ENCODE measurements around the gene HHIPL2. TPM values are rescaled to one million over a fixed set of nuclear protein-coding genes. Genes with fewer than 3 reads are reported as not detected.
A peak's percentile ranks its signal among the peaks of the same experiment; 100 is the strongest.
"Not testable (repeated sequence)": the region's sequence is repeated elsewhere in the genome, so short reads cannot be mapped to it uniquely, and the experiment has no call there.

Gene HHIPL2
- total RNA-seq, 2 experiments from 2014 or later, result 0.14 to 0.37 TPM

GRCh38 chr1:222479567-222479966 lies 68.3 kb downstream of the HHIPL2 start:
- H3K27ac Mint-ChIP-seq; H3K4me1 Mint-ChIP-seq; H3K9me3 Mint-ChIP-seq (ENCODE audit: low read depth); intact Hi-C loops (cut with DNase I, micrococcal nuclease); POLR2A ChIA-PET; DNase-seq; H3K4me3 Mint-ChIP-seq; ATAC-seq; H3K36me3 Mint-ChIP-seq (ENCODE audit: low read depth); CTCF ChIA-PET; H3K27me3 Mint-ChIP-seq: not testable (repeated sequence)

- ATAC-seq; POLR2A ChIA-PET; H3K9me3 Mint-ChIP-seq (ENCODE audit: low read depth); H3K4me3 Mint-ChIP-seq; H3K4me1 Mint-ChIP-seq; DNase-seq; CTCF ChIA-PET; intact Hi-C loops (cut with DNase I, micrococcal nuclease); H3K27me3 Mint-ChIP-seq; H3K36me3 Mint-ChIP-seq (ENCODE audit: low read depth): not testable (repeated sequence)
- peak overlapping the region; percentile 25 for H3K27ac Mint-ChIP-seq
Measured at GRCh38 chr1:222476436-222476835, 71.5 kb downstream of the HHIPL2 start.

GRCh38 chr1:222473717-222474116 lies 74.2 kb downstream of the HHIPL2 start:
- H3K27me3 Mint-ChIP-seq; H3K4me3 Mint-ChIP-seq; intact Hi-C loops (cut with DNase I, micrococcal nuclease): not testable (repeated sequence)

GRCh38 chr1:222472776-222473540 lies 74.9 kb downstream of the HHIPL2 start:
- DNase-seq; ATAC-seq; H3K27ac Mint-ChIP-seq; H3K9me3 Mint-ChIP-seq (ENCODE audit: low read depth); H3K27me3 Mint-ChIP-seq; intact Hi-C loops (cut with DNase I, micrococcal nuclease); H3K4me3 Mint-ChIP-seq; POLR2A ChIA-PET; H3K4me1 Mint-ChIP-seq; H3K36me3 Mint-ChIP-seq (ENCODE audit: low read depth); CTCF ChIA-PET: not testable (repeated sequence)

More at GRCh38 chr1:222473717-222474116, 74.2 kb downstream of the HHIPL2 start:
- H3K4me1 Mint-ChIP-seq; DNase-seq; ATAC-seq; H3K36me3 Mint-ChIP-seq (ENCODE audit: low read depth); H3K9me3 Mint-ChIP-seq (ENCODE audit: low read depth); POLR2A ChIA-PET; H3K27ac Mint-ChIP-seq: not testable (repeated sequence)
- CTCF ChIA-PET, result interaction anchor here (0.7 kb wide), 1 partner anchor 8 kb away, joined by 3 read pairs; no protein-coding TSS in a partner anchor

Other genes starting within 250 kb of the HHIPL2 start
- 10 to 100 TPM; 18.5 to 21.1 TPM for gene TAF1A, start 41.8 kb upstream of the HHIPL2 start, total RNA-seq
- gene MIA3, start 70.0 kb upstream of the HHIPL2 start, total RNA-seq, result 10 to 100 TPM; 46.7 to 57.9 TPM
- gene AIDA, start 164.4 kb upstream of the HHIPL2 start, total RNA-seq, result 10 to 100 TPM; 60.1 to 70.7 TPM
- gene BROX, start 164.5 kb upstream of the HHIPL2 start, total RNA-seq, result 10 to 100 TPM; 37.5 to 42.9 TPM
- gene FAM177B, start 189.1 kb upstream of the HHIPL2 start, total RNA-seq, result not detected